Fibroblast of the conjunctiva (primary cell): ENCODE measurements around the gene HNMT.
"Not testable (repeated sequence)": the region's sequence is repeated elsewhere in the genome, so short reads cannot be mapped to it uniquely, and the experiment has no call there.

ENCODE experiments used
- DNase-seq: peaks from one replicate; pipeline ENCODE4 v3.0.0-alpha.2; 2010; ENCODE audit warnings: low read depth

The HNMT gene

GRCh38 chr2:138012968-138013367 lies 48.7 kb downstream of the HNMT start:
- no peak for DNase-seq

DNA sequence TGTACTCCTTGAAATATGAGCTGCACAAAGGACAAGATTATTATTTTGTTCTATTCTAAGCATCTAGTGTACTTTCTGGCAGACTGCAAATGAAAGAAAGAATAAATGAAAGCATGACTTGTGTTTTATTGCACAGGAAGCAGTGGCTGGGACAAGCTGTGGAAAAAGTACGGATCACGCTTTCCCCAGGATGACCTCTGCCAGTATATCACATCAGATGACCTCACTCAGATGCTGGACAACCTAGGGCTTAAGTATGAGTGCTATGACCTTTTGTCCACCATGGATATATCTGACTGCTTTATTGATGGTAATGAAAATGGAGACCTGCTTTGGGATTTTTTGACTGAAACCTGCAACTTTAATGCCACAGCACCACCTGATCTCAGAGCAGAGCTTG lies 49.4 kb downstream of the HNMT start:
- DNase-seq = no peak

DNA sequence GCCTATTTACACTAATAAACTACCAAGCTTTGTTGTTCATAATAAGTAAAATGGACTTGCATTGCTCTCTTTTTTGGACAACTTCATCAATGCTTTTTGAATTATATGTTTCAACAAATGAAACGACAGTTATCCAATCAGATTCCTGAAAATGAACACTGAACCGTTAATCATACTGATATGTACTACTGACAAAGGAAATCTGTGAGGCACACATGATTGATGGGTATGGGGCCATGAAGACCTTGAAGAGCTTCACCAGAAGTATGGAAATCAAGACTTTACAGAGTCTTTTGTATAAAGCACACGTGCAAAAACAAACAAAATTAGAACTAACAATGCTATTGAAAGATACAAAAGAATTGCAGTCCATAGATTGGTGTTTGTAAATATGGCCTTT lies 51.2 kb downstream of the HNMT start:
- DNase-seq = no peak

- no peak for DNase-seq
Measured at GRCh38 chr2:138016351-138017087, 52.2 kb downstream of the HNMT start.

DNA sequence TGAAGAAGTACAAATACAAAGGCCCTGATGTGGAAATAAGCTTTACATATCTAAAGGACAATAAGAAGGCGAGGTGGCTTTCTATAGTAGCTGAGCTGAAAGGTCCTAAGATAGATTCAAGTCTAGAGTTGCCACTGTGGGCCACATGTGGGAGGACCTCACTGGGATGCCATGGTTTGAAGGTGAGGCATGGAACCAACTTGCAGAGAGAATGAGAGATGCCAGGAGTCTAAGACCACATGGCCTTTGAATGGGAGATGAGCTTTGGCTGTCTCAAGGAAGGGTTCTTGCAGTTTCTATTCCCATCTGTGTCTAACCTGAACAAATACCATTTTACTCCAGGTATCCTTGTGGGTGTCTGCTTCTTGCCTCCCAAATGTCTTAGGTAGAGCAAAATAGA lies 53.6 kb downstream of the HNMT start:
- no peak for DNase-seq

- no peak for DNase-seq
Measured at GRCh38 chr2:138018866-138019688, 54.8 kb downstream of the HNMT start.

DNA sequence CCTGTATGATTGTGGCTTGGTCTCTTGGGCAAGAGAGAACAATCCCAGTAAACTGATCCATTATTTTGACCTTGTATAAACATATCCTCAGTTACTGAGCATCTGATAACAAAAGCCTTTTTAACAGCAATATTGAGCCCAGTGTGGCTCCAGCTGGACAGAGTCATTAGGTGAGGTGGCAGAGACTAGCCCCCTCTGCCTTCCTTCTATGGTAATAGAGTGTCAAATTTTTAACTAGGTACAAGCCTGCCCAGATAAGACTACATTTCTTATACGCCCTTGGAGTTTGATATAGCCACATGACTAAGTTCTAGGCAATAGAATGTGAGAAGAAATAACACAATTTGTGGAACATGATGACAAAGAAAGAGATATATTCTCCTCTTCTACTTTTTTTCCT lies 56.2 kb downstream of the HNMT start:
- no peak for DNase-seq

DNA sequence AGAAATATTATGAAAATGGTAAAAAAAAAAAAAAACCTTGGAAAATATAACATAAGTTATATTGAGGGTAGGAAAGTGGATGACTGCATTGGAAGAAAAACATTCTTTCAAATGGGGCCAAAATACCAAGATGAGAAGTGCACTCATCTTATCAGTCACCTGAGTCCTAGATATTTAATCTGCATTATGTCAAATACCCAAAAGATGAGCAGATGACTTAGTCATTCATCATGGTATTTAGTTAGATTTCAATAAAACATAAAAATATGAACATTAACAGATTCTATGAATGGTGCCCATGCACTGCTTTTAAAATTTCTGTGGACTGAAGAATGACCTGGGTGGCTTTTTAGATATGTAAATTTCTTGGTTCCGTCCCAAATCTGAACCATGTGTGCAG lies 56.9 kb downstream of the HNMT start:
- DNase-seq = no peak

GRCh38 chr2:138023298-138023697 lies 59.0 kb downstream of the HNMT start:
- no peak for DNase-seq

DNA sequence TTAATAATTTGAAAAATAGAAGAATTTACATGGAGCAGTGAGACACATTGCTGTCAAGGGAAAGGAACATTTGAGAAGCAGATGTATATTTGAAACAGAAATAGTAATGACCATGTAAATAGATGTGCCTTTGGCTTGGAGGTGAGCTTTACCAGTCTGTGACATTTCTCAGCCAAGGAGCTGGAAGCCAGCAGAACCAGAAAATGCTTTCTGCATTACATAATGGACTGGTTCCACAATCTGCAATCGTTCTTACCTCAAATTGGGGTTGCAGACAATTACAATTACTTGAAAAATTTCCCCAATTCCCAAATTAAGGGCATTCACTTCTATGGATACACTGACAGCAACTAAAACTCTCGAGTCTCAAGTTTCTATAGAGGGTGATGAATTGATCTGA lies 59.7 kb downstream of the HNMT start:
- no peak for DNase-seq

- no peak for DNase-seq
Measured at GRCh38 chr2:138026111-138027020, 62.1 kb downstream of the HNMT start.

- DNase-seq = no peak
Measured at GRCh38 chr2:138028538-138028937, 64.3 kb downstream of the HNMT start.

GRCh38 chr2:138029276-138029675 lies 65.0 kb downstream of the HNMT start:
- DNase-seq = peak; percentile 28

- DNase-seq = no peak
Measured at GRCh38 chr2:138030459-138030858, 66.2 kb downstream of the HNMT start.

DNA sequence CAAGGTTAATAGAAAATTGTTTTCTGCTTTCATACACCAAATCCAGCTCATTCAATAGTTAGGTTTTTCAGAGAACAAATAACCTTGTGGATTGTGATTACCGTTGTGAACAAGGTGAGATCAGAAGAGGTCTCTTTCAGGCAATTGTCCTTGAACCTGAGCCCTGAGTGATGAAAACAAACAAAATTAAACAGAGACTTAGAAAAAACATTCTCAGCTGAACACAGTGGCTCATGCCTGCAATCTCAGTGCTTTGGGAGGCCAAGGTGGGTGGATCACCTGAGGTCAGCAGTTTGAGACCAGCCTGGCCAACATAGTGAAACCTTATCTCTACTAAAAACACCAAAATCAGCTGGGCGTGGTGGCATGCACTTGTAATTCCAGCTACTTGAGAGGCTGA lies 68.1 kb downstream of the HNMT start:
- DNase-seq = no peak

GRCh38 chr2:138034536-138034935 lies 70.3 kb downstream of the HNMT start:
- no peak for DNase-seq

- DNase-seq = no peak
Measured at GRCh38 chr2:138035608-138036217, 71.4 kb downstream of the HNMT start.

GRCh38 chr2:138036522-138036921 lies 72.2 kb downstream of the HNMT start:
- no peak for DNase-seq

DNA sequence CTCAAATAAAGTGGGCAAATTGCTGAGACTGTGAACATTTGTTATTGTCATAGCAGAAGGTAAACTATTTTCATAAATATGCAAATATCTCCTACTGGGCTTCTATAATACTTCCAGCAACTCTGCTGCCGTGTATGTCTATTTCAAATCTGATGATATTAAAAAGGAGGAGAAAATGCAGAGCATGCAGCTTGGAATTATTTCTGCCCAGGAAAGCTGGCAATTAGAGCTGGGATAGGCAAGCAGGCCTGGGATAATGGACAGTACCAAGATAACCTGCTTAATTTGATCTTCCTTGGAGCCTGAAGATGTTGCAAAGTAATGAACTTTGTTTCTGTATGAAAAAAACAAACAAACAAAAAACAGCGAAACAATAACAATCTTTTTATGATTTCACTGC lies 72.8 kb downstream of the HNMT start:
- no peak for DNase-seq

- no peak for DNase-seq
Measured at GRCh38 chr2:138040616-138041015, 76.3 kb downstream of the HNMT start.

GRCh38 chr2:138042311-138042710 lies 78.0 kb downstream of the HNMT start:
- no peak for DNase-seq

GRCh38 chr2:138043588-138043987 lies 79.3 kb downstream of the HNMT start:
- not testable (repeated sequence) for DNase-seq
